ACC112 (cell line): ENCODE results near the gene REN.

Experiments used
- H2AFZ ChIP-seq: fragments of 200-600 bp; sonication (generic); one replicate; pipeline ENCODE4 v1.6.0; 2017; ENCODE audit warnings: antibody characterized with exemption, low read length; ENCODE audit not compliant: unreplicated experiment
- H3K27ac ChIP-seq: fragments of 200-600 bp; sonication (generic); 2 replicates; pipeline ENCODE4 v1.5.1; 2014; ENCODE audit warnings: low read depth, mild to moderate bottlenecking, antibody characterized with exemption, low read length, moderate library complexity
- H3K27me3 ChIP-seq: fragments of 200-600 bp; sonication (generic); 2 replicates; pipeline ENCODE4 v1.6.1; 2014; ENCODE audit warnings: mild to moderate bottlenecking, antibody characterized with exemption, low read length, moderate library complexity, mixed read lengths; ENCODE audit not compliant: insufficient read depth
- H3K36me3 ChIP-seq: fragments of 200-600 bp; sonication (generic); 2 replicates; pipeline ENCODE4 v1.6.1; 2016; ENCODE audit warnings: mild to moderate bottlenecking, antibody characterized with exemption, low read length, moderate library complexity, mixed read lengths; ENCODE audit not compliant: insufficient read depth
- H3K4me1 ChIP-seq: fragments of 200-600 bp; sonication (generic); one replicate; pipeline ENCODE4 v1.6.1; 2016; ENCODE audit warnings: low read length, mixed read lengths; ENCODE audit not compliant: insufficient read depth, unreplicated experiment, control insufficient read depth
- H3K4me3 ChIP-seq: fragments of 200-600 bp; sonication (generic); 2 replicates; pipeline ENCODE4 v1.5.1; 2014; ENCODE audit warnings: mild to moderate bottlenecking, low read depth, low read length
- H3K79me2 ChIP-seq: fragments of 200-600 bp; sonication (generic); one replicate; pipeline ENCODE4 v1.6.0; 2016; ENCODE audit warnings: low read length; ENCODE audit not compliant: control insufficient read depth, unreplicated experiment, insufficient read depth

REN gene

GRCh38 chr1:204190212-204191211 is 24.4 kb upstream of the REN start:
- peak overlapping the region; percentile 44 for H3K4me3 ChIP-seq
- no peaks in the 10 kb centered on the region for H3K79me2 ChIP-seq
- peaks cover 6% of the 10 kb centered on the region for H3K4me1 ChIP-seq
- no peak overlapping the region for H3K27ac ChIP-seq
- H3K36me3 ChIP-seq, result no peaks in the 10 kb centered on the region
- peaks cover 70% of the 10 kb centered on the region for H3K27me3 ChIP-seq
- H2AFZ ChIP-seq, result no peak overlapping the region

GRCh38 chr1:204188959-204189639 is 23.0 kb upstream of the REN start:
- peaks cover 6% of the 10 kb centered on the region for H3K4me1 ChIP-seq
- H3K4me3 ChIP-seq, result no peak overlapping the region
- no peaks in the 10 kb centered on the region for H3K79me2 ChIP-seq
- H3K27ac ChIP-seq, result no peak overlapping the region
- H3K36me3 ChIP-seq, result no peaks in the 10 kb centered on the region
- H2AFZ ChIP-seq, result no peak overlapping the region
- H3K27me3 ChIP-seq, result peaks cover 70% of the 10 kb centered on the region

GRCh38 chr1:204186597-204186996 is 20.5 kb upstream of the REN start:
- Histone ChIP-seq H3K36me3 (no peaks in the 10 kb centered on the region), H3K27ac (no peak overlapping the region), H2AFZ (no peak overlapping the region), H3K79me2 (no peaks in the 10 kb centered on the region), H3K4me1 (peaks cover 6% of the 10 kb centered on the region), H3K27me3 (peaks cover 53% of the 10 kb centered on the region), H3K4me3 (no peak overlapping the region)

- H3K27ac ChIP-seq, result no peak overlapping the region
- no peaks in the 10 kb centered on the region for H3K36me3 ChIP-seq
- no peak overlapping the region for H2AFZ ChIP-seq
- H3K4me3 ChIP-seq, result no peak overlapping the region
- no peaks in the 10 kb centered on the region for H3K4me1 ChIP-seq
- H3K27me3 ChIP-seq, result peaks cover 37% of the 10 kb centered on the region
- no peaks in the 10 kb centered on the region for H3K79me2 ChIP-seq
Observed at GRCh38 chr1:204181116-204181515, 15.0 kb upstream of the REN start.

- Histone ChIP-seq H3K79me2 (no peaks in the 10 kb centered on the region), H3K36me3 (no peaks in the 10 kb centered on the region), H3K27me3 (peaks cover 40% of the 10 kb centered on the region), H3K4me1 (no peaks in the 10 kb centered on the region), H2AFZ (no peak overlapping the region), H3K27ac (no peak overlapping the region), H3K4me3 (no peak overlapping the region)
Observed at GRCh38 chr1:204180133-204180532, 14.0 kb upstream of the REN start.

- H3K4me1 ChIP-seq, result no peaks in the 10 kb centered on the region
- H3K27ac ChIP-seq, result no peak overlapping the region
- H3K27me3 ChIP-seq, result peaks cover 38% of the 10 kb centered on the region
- no peaks in the 10 kb centered on the region for H3K36me3 ChIP-seq
- no peak overlapping the region for H3K4me3 ChIP-seq
- no peak overlapping the region for H2AFZ ChIP-seq
- no peaks in the 10 kb centered on the region for H3K79me2 ChIP-seq
Observed at GRCh38 chr1:204178487-204179281, 12.5 kb upstream of the REN start.

- Histone ChIP-seq H3K27ac (no peak overlapping the region), H2AFZ (no peak overlapping the region), H3K36me3 (no peaks in the 10 kb centered on the region), H3K4me1 (peaks cover 3% of the 10 kb centered on the region), H3K79me2 (no peaks in the 10 kb centered on the region), H3K4me3 (no peak overlapping the region), H3K27me3 (peaks cover 38% of the 10 kb centered on the region)
Observed at GRCh38 chr1:204177133-204177532, 11.0 kb upstream of the REN start.

- H3K36me3 ChIP-seq, result no peaks in the 10 kb centered on the region
- no peak overlapping the region for H3K27ac ChIP-seq
- no peaks in the 10 kb centered on the region for H3K79me2 ChIP-seq
- peaks cover 10% of the 10 kb centered on the region for H3K4me1 ChIP-seq
- no peak overlapping the region for H2AFZ ChIP-seq
- peaks cover 38% of the 10 kb centered on the region for H3K27me3 ChIP-seq
- no peak overlapping the region for H3K4me3 ChIP-seq
Observed at GRCh38 chr1:204176049-204176448, 9.9 kb upstream of the REN start.

GRCh38 chr1:204174958-204175357 is 8.8 kb upstream of the REN start:
- no peaks in the 10 kb centered on the region for H3K79me2 ChIP-seq
- H3K36me3 ChIP-seq, result no peaks in the 10 kb centered on the region
- no peak overlapping the region for H2AFZ ChIP-seq
- no peak overlapping the region for H3K4me3 ChIP-seq
- peaks cover 38% of the 10 kb centered on the region for H3K27me3 ChIP-seq
- no peak overlapping the region for H3K27ac ChIP-seq
- H3K4me1 ChIP-seq, result peaks cover 10% of the 10 kb centered on the region

GRCh38 chr1:204172404-204173029 is 6.4 kb upstream of the REN start:
- H3K4me3 ChIP-seq, result no peak overlapping the region
- H3K36me3 ChIP-seq, result no peaks in the 10 kb centered on the region
- peaks cover 17% of the 10 kb centered on the region for H3K27me3 ChIP-seq
- no peaks in the 10 kb centered on the region for H3K79me2 ChIP-seq
- H3K27ac ChIP-seq, result no peak overlapping the region
- peaks cover 10% of the 10 kb centered on the region for H3K4me1 ChIP-seq
- H2AFZ ChIP-seq, result no peak overlapping the region
